HepG2 (cell line): ENCODE data around the gene FNIP2. TPM values are rescaled to one million over a fixed set of nuclear protein-coding genes. Genes with fewer than 3 reads are reported as not detected.

ENCODE experiments used
- CEBPG ChIP-seq: IDR thresholded peaks from 2 replicates; pipeline ENCODE4 v1.6.1; 2016
- ELF3 ChIP-seq: IDR thresholded peaks from 2 replicates; pipeline ENCODE4 v1.6.1; 2016; ENCODE audit warnings: missing genetic modification reagents, missing compliant biosample characterization
- ESRRA ChIP-seq: sonication (generic); formaldehyde crosslinking; IDR thresholded peaks from 2 replicates; pipeline ENCODE4 v1.5.1; 2020; ENCODE audit warnings: mild to moderate bottlenecking, low read depth, missing genetic modification reagents
- FOSL2 ChIP-seq: sonication (generic); formaldehyde crosslinking; IDR thresholded peaks from 2 replicates; pipeline ENCODE4 v1.4.0; 2020; ENCODE audit warnings: missing genetic modification reagents
- FOXA3 ChIP-seq: IDR thresholded peaks from 2 replicates; pipeline ENCODE4 v1.6.1; 2016; ENCODE audit warnings: missing genetic modification reagents, missing compliant biosample characterization
- FOXP1 ChIP-seq, 2 experiments: fragments of 450-650 bp in 1 of 2; IDR thresholded peaks; 2 replicates each; pipeline ENCODE4 v1.6.1; 2017 to 2018; ENCODE audit warnings: antibody characterized with exemption in 1 of 2
- GABPA ChIP-seq, 2 experiments: IDR thresholded peaks; 2 replicates each; pipeline ENCODE4 v1.6.1; 2011 to 2016; ENCODE audit warnings: low read depth in 2 of 2, low read length in 1 of 2, missing biosample characterization in 1 of 2, missing genetic modification characterization in 1 of 2
- GATAD2A ChIP-seq: IDR thresholded peaks from 2 replicates; pipeline ENCODE4 v1.6.1; 2016
- GPN1 ChIP-seq: sonication (generic); formaldehyde crosslinking; IDR thresholded peaks from 2 replicates; pipeline ENCODE4 v1.5.1; 2020; ENCODE audit warnings: missing genetic modification reagents, borderline replicate concordance
- HDAC2 ChIP-seq: sonication (generic); formaldehyde crosslinking; IDR thresholded peaks from 2 replicates; pipeline ENCODE4 v1.4.0; 2020; ENCODE audit warnings: missing genetic modification reagents
- HMG20B ChIP-seq: conservative IDR thresholded peaks from 2 replicates; pipeline ENCODE4 v1.6.1; 2016; ENCODE audit warnings: missing genetic modification reagents, missing compliant biosample characterization
- HOMEZ ChIP-seq: IDR thresholded peaks from 2 replicates; pipeline ENCODE4 v1.6.1; 2016; ENCODE audit warnings: low read depth
- HOXA3 ChIP-seq: sonication (generic); formaldehyde crosslinking; IDR thresholded peaks from 2 replicates; pipeline ENCODE4 v1.5.0; 2020; ENCODE audit warnings: missing genetic modification reagents
- KAT8 ChIP-seq: IDR thresholded peaks from 2 replicates; pipeline ENCODE4 v1.6.1; 2016; ENCODE audit warnings: missing genetic modification reagents, missing compliant biosample characterization
- NONO ChIP-seq, 2 experiments: fragments of 450-650 bp in 1 of 2; sonication (generic) in 1 of 2; formaldehyde crosslinking in 1 of 2; IDR thresholded peaks in 1 of 2; conservative IDR thresholded peaks in 1 of 2; 2 replicates each; pipeline versions ENCODE4 v1.6.1 to v1.8.0; 2017 to 2022; ENCODE audit warnings: mild to moderate bottlenecking in 1 of 2, missing genetic modification reagents in 1 of 2, moderate library complexity in 1 of 2
- PPARG ChIP-seq: conservative IDR thresholded peaks from 2 replicates; pipeline ENCODE4 v1.6.1; 2016; ENCODE audit warnings: missing biosample characterization, missing genetic modification reagents
- RELA ChIP-seq: sonication (generic); formaldehyde crosslinking; IDR thresholded peaks from 2 replicates; pipeline ENCODE4 v1.4.0; 2020; ENCODE audit warnings: missing genetic modification reagents
- RFXAP ChIP-seq: sonication (generic); formaldehyde crosslinking; IDR thresholded peaks from 2 replicates; pipeline ENCODE4 v1.4.0; 2020; ENCODE audit warnings: missing genetic modification reagents, borderline replicate concordance
- SALL1 ChIP-seq: sonication (generic); formaldehyde crosslinking; IDR thresholded peaks from 2 replicates; pipeline ENCODE4 v1.8.0; 2022; ENCODE audit warnings: mild to moderate bottlenecking, missing genetic modification reagents
- SKI ChIP-seq: fragments of 450-650 bp; IDR thresholded peaks from one replicate; pipeline ENCODE4 v1.6.1; 2018; ENCODE audit warnings: mild to moderate bottlenecking; ENCODE audit not compliant: partially characterized antibody
- ZKSCAN5 ChIP-seq: sonication (generic); formaldehyde crosslinking; IDR thresholded peaks from 2 replicates; pipeline ENCODE4 v1.5.1; 2020; ENCODE audit warnings: mild to moderate bottlenecking, missing genetic modification reagents
- ZMYM3 ChIP-seq: sonication (generic); formaldehyde crosslinking; IDR thresholded peaks from 2 replicates; pipeline ENCODE4 v1.5.1; 2020; ENCODE audit warnings: mild to moderate bottlenecking, missing genetic modification reagents
- ZMYM4 ChIP-seq: sonication (generic); formaldehyde crosslinking; IDR thresholded peaks from 2 replicates; pipeline ENCODE4 v1.8.1; 2023; ENCODE audit warnings: mild to moderate bottlenecking, missing genetic modification reagents
- ZNF18 ChIP-seq: sonication (generic); formaldehyde crosslinking; IDR thresholded peaks from 2 replicates; pipeline ENCODE4 v1.8.0; 2022; ENCODE audit warnings: mild to moderate bottlenecking, missing genetic modification reagents; ENCODE audit not compliant: insufficient replicate concordance
- ZNF607 ChIP-seq: sonication (generic); formaldehyde crosslinking; IDR thresholded peaks from 2 replicates; pipeline ENCODE4 v1.5.1; 2020; ENCODE audit warnings: missing genetic modification reagents, mild to moderate bottlenecking, borderline replicate concordance
- polyA plus RNA-seq, 8 experiments: library from polyadenylated mRNA; depleted of rRNA in 3 of 8; stranded (reverse) in 7 of 8; unstranded in 1 of 8; fragments of >200 nt; fragmentation: Illumina TruSeq in 4 of 8; extraction: Trizol in 4 of 8; gene quantifications; 2 replicates each; pipeline versions ENCODE4 v1.2.1 to v1.2.3, GENCODE V29; 2011 to 2016; ENCODE audit warnings: low read depth in 4 of 8, missing spikeins in 1 of 8, mixed read lengths in 1 of 8; ENCODE audit not compliant: insufficient read depth in 1 of 8
- total RNA-seq, 5 experiments: library from RNA; depleted of rRNA; stranded (reverse); fragments of >200 nt; fragmentation: Illumina TruSeq; extraction: Trizol; gene quantifications; 2 replicates each; pipeline ENCODE4 v1.2.3, GENCODE V29; 2016; ENCODE audit warnings: low read depth in 1 of 5
- TF ChIP-seq, protein P1 (sequence below): sonication (generic); formaldehyde crosslinking; IDR thresholded peaks from 2 replicates; pipeline ENCODE4 v1.5.0; 2020; ENCODE audit warnings: missing genetic modification reagents

FNIP2 gene
- total and polyA plus RNA-seq, 2 of the 13 experiments (the other 11 are each of a cell fraction or from before 2014, with no cell fraction given), result 15.5 to 21.0 TPM

GRCh38 chr4:158777423-158778155, 8.8 kb downstream of the FNIP2 start (continued):
- TF ChIP-seq ZNF607 (CRISPR knock-in tag), result no peak
- 0 out of 2 replicates have a peak, but pooled peaks have one; percentile 32 for TF ChIP-seq HOXA3 (CRISPR knock-in tag)
- TF ChIP-seq HDAC2 (CRISPR knock-in tag), result peak; percentile 49; the same call in 1 of the 2 replicates
- peak; percentile 34; the same call in 1 of the 2 replicates for TF ChIP-seq FOSL2
- 0 out of 2 replicates have a peak, but pooled peaks have one; percentile 28 for TF ChIP-seq ZMYM3 (CRISPR knock-in tag)
- TF ChIP-seq ELF3 (CRISPR knock-in tag), result peak; percentile 22; the same call in 1 of the 2 replicates
- peak; percentile 41 for TF ChIP-seq CEBPG (CRISPR knock-in tag)
- TF ChIP-seq SKI, result no peak
- TF ChIP-seq GATAD2A (CRISPR knock-in tag), result peak; percentile 83
- peak; percentile 78; the same call in 1 of the 2 replicates for TF ChIP-seq HOMEZ (CRISPR knock-in tag)
- TF ChIP-seq SALL1 (CRISPR knock-in tag), result peak; percentile 78
- TF ChIP-seq ESRRA, result no peak
- TF ChIP-seq RELA (CRISPR knock-in tag), result no peak
- no peak for TF ChIP-seq HMG20B (CRISPR knock-in tag)
- TF ChIP-seq FOXA3, result peak; percentile 64
- TF ChIP-seq ZMYM4, result peak; percentile 78
- no peak for TF ChIP-seq GPN1 (CRISPR knock-in tag)
- no peak for TF ChIP-seq ZNF18
- 0 out of 2 replicates have a peak, but pooled peaks have one; percentile 55 for TF ChIP-seq RFXAP (CRISPR knock-in tag)
- TF ChIP-seq KAT8, result 0 out of 2 replicates have a peak, but pooled peaks have one; percentile 29
- TF ChIP-seq, protein P1, sequence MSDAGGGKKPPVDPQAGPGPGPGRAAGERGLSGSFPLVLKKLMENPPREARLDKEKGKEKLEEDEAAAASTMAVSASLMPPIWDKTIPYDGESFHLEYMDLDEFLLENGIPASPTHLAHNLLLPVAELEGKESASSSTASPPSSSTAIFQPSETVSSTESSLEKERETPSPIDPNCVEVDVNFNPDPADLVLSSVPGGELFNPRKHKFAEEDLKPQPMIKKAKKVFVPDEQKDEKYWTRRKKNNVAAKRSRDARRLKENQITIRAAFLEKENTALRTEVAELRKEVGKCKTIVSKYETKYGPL (CRISPR knock-in tag), result no peak
- TF ChIP-seq FOXP1 (IDR thresholded peaks at IDR 0.05), result no peak
- peak; percentile 47; the same call in 1 of the 2 replicates for TF ChIP-seq FOXP1 (CRISPR knock-in tag; IDR thresholded peaks at IDR 0.05)
- no peak for TF ChIP-seq NONO (IDR thresholded peaks at IDR 0.05)
- TF ChIP-seq NONO (CRISPR knock-in tag; conservative IDR thresholded peaks at IDR 0.05), result no peak
- TF ChIP-seq PPARG, result no peak
- no peak for TF ChIP-seq GABPA (IDR thresholded peaks at IDR 0.05; ENCODE audit: low read depth, low read length)
- no peak for TF ChIP-seq GABPA (CRISPR knock-in tag; IDR thresholded peaks at IDR 0.05; ENCODE audit: low read depth)
- peak; percentile 97 for TF ChIP-seq ZKSCAN5 (CRISPR knock-in tag)
